Upper lobe of left lung (tissue), 4 donors: ENCODE data around the gene TTBK2.

Source experiments
- POLR2AphosphoS5 ChIP-seq, 2 donors: sonication (generic); formaldehyde crosslinking; IDR thresholded peaks; one replicate each; pipeline ENCODE4 v1.5.1; 2017; ENCODE audit warnings: antibody characterized with exemption in 2 of 2
- TF ChIP-seq, protein P1 (sequence below), 6 experiments: fragments of 450-650 bp in 4 of 6; fragments of 200-600 bp in 2 of 6; sonication (generic) in 2 of 6; IDR thresholded peaks; one replicate each; pipeline ENCODE4 v1.5.1; 2016 to 2019; ENCODE audit warnings: antibody characterized with exemption in 6 of 6

DNA sequence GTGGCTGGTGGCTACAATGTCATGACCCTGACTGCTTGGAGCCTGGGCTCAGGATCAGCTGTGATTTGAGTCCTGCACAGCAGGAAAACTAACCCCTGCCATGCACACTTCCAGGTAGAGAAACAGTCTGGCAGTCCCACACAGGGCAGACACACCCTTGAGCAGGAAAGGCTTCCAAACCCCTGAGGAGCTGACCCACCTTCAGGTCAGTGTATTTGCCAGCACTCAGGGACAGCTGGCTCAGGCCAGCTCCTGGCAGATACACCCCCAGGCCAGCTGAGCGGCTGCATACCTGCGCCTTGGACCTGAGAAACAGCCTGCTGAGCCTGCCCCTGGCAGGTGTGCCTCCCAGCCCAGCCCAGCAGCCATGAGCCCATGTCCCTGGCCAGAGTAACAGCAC is 161.5 kb downstream of the TTBK2 start:
- TF ChIP-seq, protein P1, sequence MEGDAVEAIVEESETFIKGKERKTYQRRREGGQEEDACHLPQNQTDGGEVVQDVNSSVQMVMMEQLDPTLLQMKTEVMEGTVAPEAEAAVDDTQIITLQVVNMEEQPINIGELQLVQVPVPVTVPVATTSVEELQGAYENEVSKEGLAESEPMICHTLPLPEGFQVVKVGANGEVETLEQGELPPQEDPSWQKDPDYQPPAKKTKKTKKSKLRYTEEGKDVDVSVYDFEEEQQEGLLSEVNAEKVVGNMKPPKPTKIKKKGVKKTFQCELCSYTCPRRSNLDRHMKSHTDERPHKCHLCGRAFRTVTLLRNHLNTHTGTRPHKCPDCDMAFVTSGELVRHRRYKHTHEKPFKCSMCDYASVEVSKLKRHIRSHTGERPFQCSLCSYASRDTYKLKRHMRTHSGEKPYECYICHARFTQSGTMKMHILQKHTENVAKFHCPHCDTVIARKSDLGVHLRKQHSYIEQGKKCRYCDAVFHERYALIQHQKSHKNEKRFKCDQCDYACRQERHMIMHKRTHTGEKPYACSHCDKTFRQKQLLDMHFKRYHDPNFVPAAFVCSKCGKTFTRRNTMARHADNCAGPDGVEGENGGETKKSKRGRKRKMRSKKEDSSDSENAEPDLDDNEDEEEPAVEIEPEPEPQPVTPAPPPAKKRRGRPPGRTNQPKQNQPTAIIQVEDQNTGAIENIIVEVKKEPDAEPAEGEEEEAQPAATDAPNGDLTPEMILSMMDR (IDR thresholded peaks at IDR 0.05), result no peak
- no peak for TF ChIP-seq POLR2AphosphoS5 (IDR thresholded peaks at IDR 0.05)
